Adrenal gland (tissue), 5 donors: ENCODE data around the gene SPA17.

ENCODE experiments used
- CTCF ChIP-seq, 6 experiments: fragments of 450-650 bp in 4 of 6; fragments of 200-600 bp in 2 of 6; sonication (generic) in 1 of 6; IDR thresholded peaks; 1 replicate in 5 of 6; 2 replicates in 1 of 6; pipeline versions ENCODE4 v1.5.1 to v1.8.0; 2016 to 2021; ENCODE audit warnings: antibody characterized with exemption in 6 of 6, mild to moderate bottlenecking in 2 of 6, moderate library complexity in 1 of 6
- POLR2A ChIP-seq, 2 donors: fragments of 450-650 bp; IDR thresholded peaks; one replicate each; pipeline ENCODE4 v1.6.1; 2017; ENCODE audit warnings: antibody characterized with exemption in 2 of 2, mild to moderate bottlenecking in 2 of 2, moderate library complexity in 1 of 2
- donor health status: DM: no; HTN: no; CAD: no.

GRCh38 chr11:124678416-124678815 is 4.7 kb downstream of the SPA17 start:
- TF ChIP-seq CTCF (IDR thresholded peaks at IDR 0.05): no peak
- TF ChIP-seq POLR2A (IDR thresholded peaks at IDR 0.05): no peak
